ENCODE data around the gene GDA.
"Not testable (repeated sequence)": the region's sequence is repeated elsewhere in the genome, so short reads cannot be mapped to it uniquely, and the experiment has no call there.

The GDA gene

GRCh38 chr9:72278959-72279358 is 129.7 kb downstream of the GDA start:
- DNase-seq (ENCODE audit: low read depth in 2 of 2) = no peak

GRCh38 chr9:72280913-72281500 is 131.8 kb downstream of the GDA start:
- DNase-seq (ENCODE audit: low read depth in 2 of 2) = peak; percentile 49 to 57

DNA sequence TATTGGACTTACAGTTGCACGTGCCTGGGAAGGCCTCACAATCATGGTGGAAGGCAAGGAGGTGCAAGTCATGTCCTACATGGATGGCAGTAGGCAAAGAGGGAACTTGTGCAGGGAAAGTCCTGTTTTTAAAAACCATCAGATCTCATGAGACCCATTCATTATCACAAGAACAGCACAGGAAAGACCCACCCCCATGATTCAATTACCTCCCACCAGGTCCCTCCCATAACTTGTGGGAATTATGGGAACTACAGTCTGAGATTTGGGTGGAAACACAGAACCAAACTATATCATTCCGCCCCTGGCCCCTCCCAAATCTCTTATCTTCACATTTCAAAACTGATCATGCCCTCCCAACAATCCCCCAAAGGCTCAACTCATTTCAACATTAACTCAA is 140.2 kb downstream of the GDA start:
- no peak for DNase-seq (ENCODE audit: low read depth in 2 of 2)

DNA sequence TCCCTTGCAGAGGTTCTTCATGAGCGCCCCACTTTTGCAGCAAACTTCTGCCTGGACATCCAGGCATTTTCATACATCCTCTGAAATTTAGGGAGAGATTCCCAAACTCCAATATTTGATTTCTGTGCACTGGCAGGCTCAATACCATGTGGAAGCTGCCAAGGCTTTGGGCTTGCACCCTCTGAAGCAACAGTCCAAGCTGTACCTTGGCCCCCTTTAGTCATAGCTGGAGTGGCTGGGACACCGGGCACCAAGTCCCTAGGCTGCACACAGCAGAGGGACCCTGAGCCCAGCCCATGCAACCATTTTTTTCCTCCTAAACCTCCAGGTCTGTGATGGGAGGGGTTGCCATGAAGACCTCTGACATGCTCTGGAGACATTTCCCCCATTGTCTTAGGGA is 141.1 kb downstream of the GDA start:
- DNase-seq (ENCODE audit: low read depth in 2 of 2) = no peak

GRCh38 chr9:72291576-72291975 is 142.3 kb downstream of the GDA start:
- DNase-seq (ENCODE audit: low read depth in 2 of 2) = not testable (repeated sequence)

GRCh38 chr9:72292256-72292682 is 143.0 kb downstream of the GDA start:
- DNase-seq (ENCODE audit: low read depth in 2 of 2) = no peak

DNA sequence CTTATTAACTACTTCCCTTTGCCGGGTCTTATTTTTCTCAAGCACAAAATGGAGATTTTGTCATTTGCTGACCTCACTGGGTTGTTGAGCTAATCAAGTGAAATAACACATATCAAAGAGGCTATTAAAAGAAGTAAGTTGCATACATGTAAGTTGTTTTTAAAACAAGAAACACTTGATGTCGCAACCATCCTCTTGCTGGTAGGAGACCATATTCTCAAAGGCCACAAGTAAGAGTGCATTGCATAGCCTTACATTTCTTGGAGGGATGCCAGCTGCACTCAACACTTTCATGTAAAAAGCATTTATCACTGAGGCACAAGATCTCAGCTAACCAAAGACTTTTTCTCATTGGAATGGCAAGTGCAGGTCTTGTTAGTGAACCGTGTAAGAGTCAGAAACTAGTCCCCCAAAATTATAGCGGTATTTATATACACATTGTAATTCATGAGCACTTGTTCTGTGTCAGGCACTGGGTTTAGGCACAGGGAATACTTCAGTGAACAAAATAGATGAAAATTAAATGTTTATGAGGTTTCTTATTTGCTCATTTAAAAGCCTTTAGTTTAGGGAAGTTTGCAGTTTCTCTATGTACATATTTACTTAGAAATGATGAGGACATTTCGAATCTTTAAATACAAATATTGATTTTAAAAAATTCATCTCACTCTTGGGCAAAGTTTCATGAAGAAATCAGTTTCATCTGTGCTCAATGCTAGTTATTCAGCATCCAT is 143.8 kb downstream of the GDA start:
- DNase-seq (ENCODE audit: low read depth in 2 of 2) = no peak

GRCh38 chr9:72294936-72295335 is 145.7 kb downstream of the GDA start:
- DNase-seq (ENCODE audit: low read depth in 2 of 2) = no peak

- DNase-seq (ENCODE audit: low read depth in 2 of 2) = no peak
These were observed 148.3 kb downstream of the GDA start for GRCh38 chr9:72297516-72297915.

GRCh38 chr9:72299017-72299603 is 149.9 kb downstream of the GDA start:
- no peak for DNase-seq (ENCODE audit: low read depth in 2 of 2)

DNA sequence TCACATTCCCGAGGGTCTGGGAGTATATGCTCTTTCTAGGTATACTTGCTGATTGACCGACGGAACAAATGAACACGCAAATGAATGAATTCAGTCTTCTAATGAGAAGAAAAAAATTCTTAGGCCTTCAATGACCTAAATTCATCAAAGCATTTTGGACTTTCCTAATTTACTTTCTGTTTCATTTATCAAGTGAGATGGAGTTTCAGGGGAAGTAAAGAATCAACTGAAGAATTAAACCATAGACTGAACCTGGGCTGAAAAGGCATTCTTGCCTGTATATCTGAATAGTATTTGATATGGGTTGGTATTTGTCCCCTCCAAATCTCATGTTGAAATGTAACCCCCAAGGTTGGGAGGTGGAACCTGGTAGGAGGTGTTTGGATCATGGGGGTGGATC is 151.6 kb downstream of the GDA start:
- no peak for DNase-seq (ENCODE audit: low read depth in 2 of 2)
